H9 (cell line): ENCODE results near the gene DPP6. TPM values are rescaled to one million over a fixed set of nuclear protein-coding genes. Genes with fewer than 3 reads are reported as not detected.
A peak's percentile ranks its signal among the peaks of the same experiment; 100 is the strongest.

ENCODE experiments used
- DNase-seq: peaks from one replicate; pipeline ENCODE4 v3.0.0-alpha.2; 2017
- H2AFZ ChIP-seq: one replicate; pipeline ENCODE4 v1.6.1; 2013; ENCODE audit warnings: mild to moderate bottlenecking, low read length, control low read depth, moderate library complexity
- H2AK5ac ChIP-seq: 2 replicates; pipeline ENCODE4 v1.6.1; 2013; ENCODE audit warnings: low read length, control low read depth, mixed read lengths; ENCODE audit not compliant: insufficient read length
- H2BK120ac ChIP-seq: one replicate; pipeline ENCODE4 v1.6.1; 2013; ENCODE audit warnings: low read depth, mild to moderate bottlenecking, low read length, control low read depth, inconsistent platforms; ENCODE audit not compliant: poor library complexity, severe bottlenecking
- H2BK12ac ChIP-seq: 2 replicates; pipeline ENCODE4 v1.6.1; 2013; ENCODE audit warnings: low read length, control low read depth, mixed read lengths, low read depth; ENCODE audit not compliant: insufficient read length
- H2BK15ac ChIP-seq: 2 replicates; pipeline ENCODE4 v1.6.1; 2013; ENCODE audit warnings: low read depth, low read length, control low read depth
- H2BK20ac ChIP-seq: one replicate; pipeline ENCODE4 v1.6.1; 2013; ENCODE audit warnings: low read depth, mild to moderate bottlenecking, low read length, control low read depth, inconsistent platforms; ENCODE audit not compliant: poor library complexity, severe bottlenecking
- H2BK5ac ChIP-seq: 2 replicates; pipeline ENCODE4 v1.6.1; 2013; ENCODE audit warnings: low read length, control low read depth, mixed read lengths; ENCODE audit not compliant: insufficient read length
- H3K14ac ChIP-seq: 2 replicates; pipeline ENCODE4 v1.6.1; 2013; ENCODE audit warnings: low read length, control low read depth; ENCODE audit not compliant: insufficient read depth
- H3K18ac ChIP-seq: 2 replicates; pipeline ENCODE4 v1.6.1; 2013; ENCODE audit warnings: low read depth, mild to moderate bottlenecking, mixed read lengths, low read length, control low read depth; ENCODE audit not compliant: insufficient read length
- H3K23ac ChIP-seq: 2 replicates; pipeline ENCODE4 v1.6.1; 2013; ENCODE audit warnings: low read length, control low read depth, mixed read lengths, low read depth; ENCODE audit not compliant: insufficient read length
- H3K23me2 ChIP-seq: 2 replicates; pipeline ENCODE4 v1.6.1; 2013; ENCODE audit warnings: low read depth, mild to moderate bottlenecking, mixed read lengths, low read length, control low read depth; ENCODE audit not compliant: insufficient read length, poor library complexity, severe bottlenecking
- H3K27ac ChIP-seq: 2 replicates; pipeline ENCODE4 v1.5.1; 2013; ENCODE audit warnings: low read length, control low read depth, mixed read lengths, low read depth; ENCODE audit not compliant: insufficient read length
- H3K27me3 ChIP-seq: 2 replicates; pipeline ENCODE4 v1.6.1; 2013; ENCODE audit warnings: low read length, control low read depth, inconsistent platforms; ENCODE audit not compliant: insufficient read depth
- H3K4ac ChIP-seq: 2 replicates; pipeline ENCODE4 v1.6.1; 2013; ENCODE audit warnings: low read depth, mild to moderate bottlenecking, control low read depth, inconsistent platforms, low read length, moderate library complexity
- H3K4me1 ChIP-seq: 2 replicates; pipeline ENCODE4 v1.6.1; 2013; ENCODE audit warnings: low read length, control low read depth, inconsistent platforms; ENCODE audit not compliant: insufficient read depth
- H3K4me2 ChIP-seq: 2 replicates; pipeline ENCODE4 v1.6.1; 2013; ENCODE audit warnings: low read length, control low read depth, mixed read lengths; ENCODE audit not compliant: insufficient read length, insufficient read depth
- H3K56ac ChIP-seq: 2 replicates; pipeline ENCODE4 v1.6.1; 2013; ENCODE audit warnings: low read depth, mild to moderate bottlenecking, mixed read lengths, low read length, control low read depth; ENCODE audit not compliant: insufficient read length
- H3K79me1 ChIP-seq: 2 replicates; pipeline ENCODE4 v1.6.1; 2013; ENCODE audit warnings: low read depth, mild to moderate bottlenecking, moderate library complexity, low read length, control low read depth, inconsistent platforms; ENCODE audit not compliant: insufficient read depth, poor library complexity, severe bottlenecking
- H3K79me2 ChIP-seq: 2 replicates; pipeline ENCODE4 v1.6.1; 2013; ENCODE audit warnings: low read length, control low read depth, inconsistent platforms; ENCODE audit not compliant: insufficient read depth
- H3K9ac ChIP-seq: 2 replicates; pipeline ENCODE4 v1.6.1; 2013; ENCODE audit warnings: low read length, control low read depth, mixed read lengths; ENCODE audit not compliant: insufficient read length; ENCODE audit errors: extremely low read depth
- H3K9me3 ChIP-seq: one replicate; pipeline ENCODE4 v1.6.1; 2013; ENCODE audit warnings: low read depth, low read length, inconsistent platforms; ENCODE audit not compliant: control insufficient read depth
- H3T11ph ChIP-seq: one replicate; pipeline ENCODE4 v1.6.1; 2013; ENCODE audit warnings: mild to moderate bottlenecking, low read length, control low read depth, inconsistent platforms
- H4K20me1 ChIP-seq: one replicate; pipeline ENCODE4 v1.6.1; 2013; ENCODE audit not compliant: control insufficient read depth, insufficient read length, insufficient read depth
- H4K5ac ChIP-seq: 2 replicates; pipeline ENCODE4 v1.6.1; 2013; ENCODE audit warnings: low read depth, mild to moderate bottlenecking, mixed read lengths, low read length, control low read depth; ENCODE audit not compliant: insufficient read length
- H4K8ac ChIP-seq: replicated peaks from 2 replicates; pipeline ENCODE4 v1.6.1; 2013; ENCODE audit warnings: low read length, control low read depth, mixed read lengths, low read depth; ENCODE audit not compliant: insufficient read length
- H4K91ac ChIP-seq: 2 replicates; pipeline ENCODE4 v1.6.1; 2013; ENCODE audit warnings: low read depth, mild to moderate bottlenecking, moderate library complexity, mixed read lengths, low read length, control low read depth; ENCODE audit not compliant: insufficient read length
- H3K27ac Mint-ChIP-seq, 3 experiments: 2 replicates in 2 of 3; 3 replicates in 1 of 3; pipeline ENCODE4 v1.8.0; 2020 to 2021; ENCODE audit warnings: mixed read lengths in 3 of 3, mild to moderate bottlenecking in 1 of 3, moderate library complexity in 1 of 3
- H3K27me3 Mint-ChIP-seq: 2 replicates; pipeline ENCODE4 v1.8.0; 2021; ENCODE audit warnings: low read depth, mild to moderate bottlenecking, moderate library complexity, mixed read lengths
- H3K36me3 Mint-ChIP-seq, 3 experiments: 2 replicates in 2 of 3; 3 replicates in 1 of 3; pipeline ENCODE4 v1.8.0; 2020 to 2021; ENCODE audit warnings: low read depth in 3 of 3, mixed read lengths in 3 of 3; ENCODE audit not compliant: insufficient read depth in 1 of 3
- H3K4me1 Mint-ChIP-seq, 2 experiments: 2 replicates each; pipeline ENCODE4 v1.8.0; 2020; ENCODE audit warnings: mixed read lengths in 2 of 2
- H3K4me3 Mint-ChIP-seq, 2 experiments: 2 replicates in 1 of 2; 3 replicates in 1 of 2; pipeline ENCODE4 v1.8.0; 2020 to 2021; ENCODE audit warnings: mild to moderate bottlenecking in 2 of 2, mixed read lengths in 2 of 2, moderate library complexity in 1 of 2
- H3K9me3 Mint-ChIP-seq, 2 experiments: 2 replicates in 1 of 2; 3 replicates in 1 of 2; pipeline ENCODE4 v1.8.0; 2020; ENCODE audit warnings: mild to moderate bottlenecking in 2 of 2, mixed read lengths in 2 of 2, moderate library complexity in 1 of 2
- WGBS: extraction: QIAGEN DNeasy Blood & Tissue Kit; methylation state at CpG from one replicate; pipeline ENCODE4 v1.1.7; 2013; ENCODE audit warnings: missing lambda C conversion rate, low lambda C conversion rate, mixed read lengths; ENCODE audit not compliant: insufficient read length; ENCODE audit errors: extremely low coverage; 5-methylcytosine and 5-hydroxymethylcytosine counted together
- total RNA-seq: library from RNA; stranded (reverse); gene quantifications from 2 replicates; pipeline ENCODE4 v1.2.1, GENCODE V29; 2021
- TF ChIP-seq, protein P1 (sequence below): fragments of 200-600 bp; sonication (generic); conservative IDR thresholded peaks from 3 replicates; pipeline ENCODE4 v1.8.0; 2021; ENCODE audit warnings: antibody characterized with exemption, mild to moderate bottlenecking

DPP6 gene
- total RNA-seq, 1 experiment from 2014 or later: 4.5 TPM

DNA sequence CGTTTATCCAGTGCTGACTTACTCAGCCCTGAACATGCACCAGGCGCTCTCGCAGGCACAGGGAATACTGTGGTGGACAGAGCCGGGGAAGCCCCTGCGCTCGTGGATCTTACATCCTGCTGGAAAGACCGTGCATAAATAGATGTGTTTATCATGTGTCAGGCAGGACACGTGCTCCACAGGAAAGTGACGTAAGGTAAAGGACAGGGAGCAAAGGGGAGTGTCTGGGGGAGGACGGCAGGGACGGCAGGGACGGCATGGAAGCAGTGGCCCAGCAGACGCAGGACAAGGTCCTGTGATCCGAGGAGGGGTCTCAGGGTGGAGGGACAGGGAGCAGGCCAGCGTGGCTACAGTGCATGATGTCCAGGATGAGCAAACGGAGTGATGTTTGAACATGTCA is 540.2 kb downstream of the DPP6 start:
- no peaks in the 10 kb centered on the region; the same call in none of the 2 replicates for H3K27me3 Mint-ChIP-seq
- Histone ChIP-seq H3K79me2 (no peaks in the 10 kb centered on the region), H2BK5ac (no peak overlapping the region), H4K20me1 (no peaks in the 10 kb centered on the region), H3K27ac (no peak overlapping the region), H3K9ac (no peak overlapping the region), H2BK20ac (no peak overlapping the region), H3K4me2 (no peak overlapping the region), H4K8ac (no peak overlapping the region), H3K23me2 (no peaks in the 10 kb centered on the region), H2BK12ac (no peak overlapping the region), H2BK120ac (no peak overlapping the region), H3K56ac (no peak overlapping the region), H3K23ac (no peak overlapping the region), H3K18ac (no peak overlapping the region), H2AFZ (no peak overlapping the region), H2BK15ac (no peak overlapping the region), H4K91ac (no peak overlapping the region), H3K9me3 (no peaks in the 10 kb centered on the region), H3K4me1 (no peaks in the 10 kb centered on the region), H3K4ac (no peak overlapping the region), H2AK5ac (no peak overlapping the region), H3K14ac (no peak overlapping the region), H3T11ph (no peak overlapping the region), H3K27me3 (no peaks in the 10 kb centered on the region), H3K79me1 (no peaks in the 10 kb centered on the region), H4K5ac (no peak overlapping the region)
- H3K27ac Mint-ChIP-seq: peak overlapping the region in 1 of 3 experiments; percentile 17; a peak in 2 of 7 replicates
- H3K9me3 Mint-ChIP-seq: no peaks in the 10 kb centered on the region
- WGBS: no CpG with 5 or more reads among the region's 16 CpGs
- TF ChIP-seq, protein P1, sequence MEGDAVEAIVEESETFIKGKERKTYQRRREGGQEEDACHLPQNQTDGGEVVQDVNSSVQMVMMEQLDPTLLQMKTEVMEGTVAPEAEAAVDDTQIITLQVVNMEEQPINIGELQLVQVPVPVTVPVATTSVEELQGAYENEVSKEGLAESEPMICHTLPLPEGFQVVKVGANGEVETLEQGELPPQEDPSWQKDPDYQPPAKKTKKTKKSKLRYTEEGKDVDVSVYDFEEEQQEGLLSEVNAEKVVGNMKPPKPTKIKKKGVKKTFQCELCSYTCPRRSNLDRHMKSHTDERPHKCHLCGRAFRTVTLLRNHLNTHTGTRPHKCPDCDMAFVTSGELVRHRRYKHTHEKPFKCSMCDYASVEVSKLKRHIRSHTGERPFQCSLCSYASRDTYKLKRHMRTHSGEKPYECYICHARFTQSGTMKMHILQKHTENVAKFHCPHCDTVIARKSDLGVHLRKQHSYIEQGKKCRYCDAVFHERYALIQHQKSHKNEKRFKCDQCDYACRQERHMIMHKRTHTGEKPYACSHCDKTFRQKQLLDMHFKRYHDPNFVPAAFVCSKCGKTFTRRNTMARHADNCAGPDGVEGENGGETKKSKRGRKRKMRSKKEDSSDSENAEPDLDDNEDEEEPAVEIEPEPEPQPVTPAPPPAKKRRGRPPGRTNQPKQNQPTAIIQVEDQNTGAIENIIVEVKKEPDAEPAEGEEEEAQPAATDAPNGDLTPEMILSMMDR: no peak
- no peak for DNase-seq
- no peaks in the 10 kb centered on the region for H3K4me1 Mint-ChIP-seq
- H3K4me3 Mint-ChIP-seq: no peak overlapping the region
- H3K36me3 Mint-ChIP-seq: no peaks in the 10 kb centered on the region
